Colonic mucosa (tissue), 4 donors: ENCODE results near the gene MRTFA. TPM values are rescaled to one million over a fixed set of nuclear protein-coding genes. Genes with fewer than 3 reads are reported as not detected.
"Not testable (repeated sequence)": the region's sequence is repeated elsewhere in the genome, so short reads cannot be mapped to it uniquely, and the experiment has no call there.

Experiments
- DNase-seq: peaks from one replicate; pipeline ENCODE4 v3.0.0-alpha.2; 2020
- H3K27ac ChIP-seq: fragments of 200-600 bp; one replicate; pipeline ENCODE4 v1.8.0; 2021
- H3K27me3 ChIP-seq: fragments of 200-600 bp; one replicate; pipeline ENCODE4 v1.8.0; 2021
- H3K36me3 ChIP-seq: fragments of 200-600 bp; one replicate; pipeline ENCODE4 v1.8.0; 2021
- H3K4me1 ChIP-seq: fragments of 200-600 bp; one replicate; pipeline ENCODE4 v1.8.0; 2021; ENCODE audit warnings: mild to moderate bottlenecking
- H3K4me3 ChIP-seq: fragments of 200-600 bp; one replicate; pipeline ENCODE4 v1.8.0; 2021
- H3K9ac ChIP-seq, 2 donors: one replicate each; pipeline ENCODE4 v1.7.0; 2013; ENCODE audit warnings: control low read depth in 2 of 2, low read depth in 2 of 2, low read length in 2 of 2
- H3K9me3 ChIP-seq: fragments of 200-600 bp; one replicate; pipeline ENCODE4 v1.8.0; 2021
- CTCF ChIP-seq: fragments of 200-600 bp; IDR thresholded peaks from one replicate; pipeline ENCODE4 v1.8.0; 2022; ENCODE audit warnings: antibody characterized with exemption, mild to moderate bottlenecking
- intact Hi-C: fragments of 100-400 bp; cut with DNase I; formaldehyde crosslinking; loops from one replicate; pipeline ENCODE4 v1.14.1; 2022
- total RNA-seq, 2 donors: library from RNA; stranded (reverse); fragmentation: NEBNext Ultra II Directional in 1 of 2; extraction: Animal tissue kit (Norgen Biotek cat#: 25700) in 1 of 2; gene quantifications; one replicate each; pipeline ENCODE4 v1.2.1, GENCODE V29; 2021
- donor health status: healthy.
- donor health status: DM: no; HTN: no; CAD: no.
- donor health status: DM: no; HTN: no; CAD: no.

The MRTFA gene
- total RNA-seq, 2 donors from 2014 or later = 31.9 to 35.6 TPM

- no peak overlapping the region for H3K4me3 ChIP-seq
- H3K4me1 ChIP-seq = no peaks in the 10 kb centered on the region
- no peaks in the 10 kb centered on the region for H3K9me3 ChIP-seq
- intact Hi-C loops = no loop called here
- TF ChIP-seq CTCF = no peak
- H3K36me3 ChIP-seq = no peaks in the 10 kb centered on the region
- H3K27me3 ChIP-seq = no peaks in the 10 kb centered on the region
- H3K27ac ChIP-seq = no peak overlapping the region
- no peak for DNase-seq
- no peak overlapping the region for H3K9ac ChIP-seq
Observed at GRCh38 chr22:40544758-40545157, 91.8 kb downstream of the MRTFA start.

GRCh38 chr22:40542821-40543540 is 93.5 kb downstream of the MRTFA start:
- Histone ChIP-seq H3K27me3 (no peaks in the 10 kb centered on the region), H3K36me3 (no peaks in the 10 kb centered on the region), H3K27ac (no peak overlapping the region), H3K9me3 (no peaks in the 10 kb centered on the region), H3K4me3 (no peak overlapping the region), H3K4me1 (no peaks in the 10 kb centered on the region), H3K9ac (no peak overlapping the region)
- no peak for TF ChIP-seq CTCF
- intact Hi-C loops = no loop called here
- no peak for DNase-seq

GRCh38 chr22:40541300-40541699 is 95.2 kb downstream of the MRTFA start:
- TF ChIP-seq CTCF = no peak
- no peak overlapping the region for H3K27ac ChIP-seq
- H3K4me1 ChIP-seq = no peaks in the 10 kb centered on the region
- no peak for DNase-seq
- no peak overlapping the region for H3K9ac ChIP-seq
- H3K4me3 ChIP-seq = no peak overlapping the region
- intact Hi-C loops = no loop called here
- H3K27me3 ChIP-seq = no peaks in the 10 kb centered on the region
- H3K9me3 ChIP-seq = no peaks in the 10 kb centered on the region
- no peaks in the 10 kb centered on the region for H3K36me3 ChIP-seq

- no peaks in the 10 kb centered on the region for H3K4me1 ChIP-seq
- no peaks in the 10 kb centered on the region for H3K9me3 ChIP-seq
- H3K36me3 ChIP-seq = no peaks in the 10 kb centered on the region
- intact Hi-C loops = no loop called here
- DNase-seq = no peak
- TF ChIP-seq CTCF = no peak
- H3K9ac ChIP-seq = no peak overlapping the region
- H3K27me3 ChIP-seq = no peaks in the 10 kb centered on the region
- H3K27ac ChIP-seq = no peak overlapping the region
- no peak overlapping the region for H3K4me3 ChIP-seq
Observed at GRCh38 chr22:40540265-40540664, 96.3 kb downstream of the MRTFA start.

- H3K27me3 ChIP-seq, H3K4me1 ChIP-seq, DNase-seq, H3K27ac ChIP-seq, intact Hi-C loops, H3K9ac ChIP-seq, H3K9me3 ChIP-seq, H3K4me3 ChIP-seq, H3K36me3 ChIP-seq: not testable (repeated sequence)
Observed at GRCh38 chr22:40536149-40536548, 100.4 kb downstream of the MRTFA start.

- Histone ChIP-seq H3K27ac (no peak overlapping the region), H3K4me3 (no peak overlapping the region), H3K9ac (no peak overlapping the region), H3K4me1 (peaks cover 7% of the 10 kb centered on the region), H3K9me3 (no peaks in the 10 kb centered on the region), H3K27me3 (no peaks in the 10 kb centered on the region), H3K36me3 (no peaks in the 10 kb centered on the region)
- intact Hi-C loops = no loop called here
- TF ChIP-seq CTCF = no peak
- DNase-seq = no peak
Observed at GRCh38 chr22:40535642-40536041, 100.9 kb downstream of the MRTFA start.
